HK-2 (cell line): Measurements from ENCODE around the gene IL18BP.

Source experiments
- DNase-seq: peaks from one replicate; pipeline ENCODE4 v3.0.0-alpha.2; 2018; ENCODE audit not compliant: unreplicated experiment

IL18BP gene

DNA sequence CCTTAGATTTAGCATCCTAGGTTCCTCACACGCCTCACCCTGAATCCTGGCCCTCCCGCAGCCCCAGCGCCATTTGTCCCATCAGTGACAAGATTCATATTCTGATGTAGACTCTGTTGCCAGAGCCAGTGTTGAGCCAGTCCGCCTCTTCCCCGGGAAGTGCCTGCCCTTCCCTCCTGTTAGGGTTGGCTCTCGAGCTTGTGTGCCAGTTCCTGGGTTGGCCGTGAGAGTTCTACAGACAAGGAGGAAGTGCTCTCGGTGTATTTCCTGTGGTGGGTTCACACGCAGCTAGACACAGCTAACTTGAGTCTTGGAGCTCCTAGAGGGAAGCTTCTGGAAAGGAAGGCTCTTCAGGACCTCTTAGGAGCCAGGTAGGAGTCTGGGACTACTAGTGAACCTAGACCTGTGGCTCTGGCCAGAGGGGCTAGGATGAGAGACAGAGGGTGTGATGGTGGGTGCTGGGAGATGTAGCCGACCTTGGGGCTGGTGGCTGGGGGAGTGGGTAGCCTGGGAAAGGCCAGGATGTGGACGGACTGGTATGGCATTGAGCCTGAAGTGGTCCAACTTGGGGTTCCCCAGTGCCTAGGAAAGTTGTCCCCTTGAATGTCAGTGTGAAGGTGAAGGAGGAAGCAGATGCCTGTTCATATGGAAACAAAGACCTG, at the start of gene IL18BP:
IL18BP (plus strand) TSS at position 261 of the 662 bp plus-strand sequence. CDS start 1,076 bp downstream, outside the sequence.
- no peak for DNase-seq

DNA sequence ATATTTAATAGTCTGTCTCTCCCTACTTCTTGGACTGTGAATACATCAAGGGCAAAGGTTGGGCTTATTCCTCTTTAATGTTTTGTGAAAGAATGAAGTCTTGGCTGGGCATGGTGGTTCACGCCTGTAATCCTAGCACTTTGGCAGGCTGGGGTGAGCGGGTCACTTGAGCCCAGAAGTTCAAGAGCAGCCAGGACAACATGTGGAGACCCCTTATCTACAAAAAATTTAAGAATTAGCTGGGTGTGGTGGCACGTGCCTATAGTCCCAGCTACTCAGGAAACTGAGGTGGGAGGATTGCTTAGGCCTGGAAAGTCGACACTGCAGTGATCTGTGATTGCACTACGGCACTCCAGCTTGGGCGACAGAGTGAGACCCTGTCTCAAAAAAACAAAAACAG, 49.7 kb upstream of the IL18BP start:
- DNase-seq: no peak

DNA sequence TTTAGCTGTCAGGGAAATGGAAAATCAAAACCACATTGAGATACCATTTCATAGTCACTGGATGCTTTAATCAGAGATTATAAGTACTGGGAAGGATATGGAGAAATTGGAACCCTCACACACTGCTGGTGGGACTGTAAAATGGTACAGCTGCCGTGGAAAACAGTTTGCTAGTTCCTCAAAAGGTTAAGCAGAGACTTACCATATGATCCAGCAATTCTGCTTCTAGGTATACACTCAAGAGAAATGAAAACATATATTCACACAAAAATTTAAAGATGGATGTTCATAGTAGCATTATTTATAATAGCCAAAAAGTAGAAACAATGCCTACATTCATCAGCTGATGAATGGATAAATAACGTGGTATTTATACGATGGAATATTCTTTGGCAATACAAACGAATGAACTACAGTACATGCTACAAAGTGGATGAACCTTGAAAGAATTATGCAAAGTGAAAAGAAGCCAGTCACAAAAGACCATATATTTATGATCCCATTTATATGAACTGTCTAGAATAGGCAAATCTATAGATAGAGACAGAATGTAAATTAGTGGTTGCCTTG, 46.9 kb upstream of the IL18BP start:
- no peak for DNase-seq

DNA sequence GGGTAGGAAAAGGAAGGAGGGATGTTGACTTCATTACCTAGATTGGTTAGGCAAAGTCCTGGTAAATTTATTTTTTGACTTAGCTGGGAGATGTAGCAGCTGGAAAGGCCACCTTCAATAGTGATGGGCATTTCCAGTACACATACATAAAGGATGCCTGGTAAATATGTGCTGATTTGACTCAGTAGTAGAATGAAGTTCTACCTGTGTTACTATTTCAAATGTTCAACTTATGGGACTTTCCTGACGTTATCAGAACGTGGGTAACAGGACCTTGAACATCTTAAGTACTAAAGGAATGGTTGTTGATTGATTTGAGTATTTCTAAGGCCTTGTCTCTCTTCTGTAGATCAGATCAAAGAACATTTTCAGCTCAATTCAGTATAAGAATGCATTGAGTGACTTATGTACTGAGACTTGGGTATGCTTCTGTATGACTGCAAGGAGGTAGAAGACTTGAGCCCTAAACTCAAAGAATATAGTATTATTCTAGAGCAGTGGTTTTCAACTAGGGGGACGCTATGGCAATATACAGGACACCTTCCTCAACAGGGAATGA, 42.7 kb upstream of the IL18BP start:
- no peak for DNase-seq

DNA sequence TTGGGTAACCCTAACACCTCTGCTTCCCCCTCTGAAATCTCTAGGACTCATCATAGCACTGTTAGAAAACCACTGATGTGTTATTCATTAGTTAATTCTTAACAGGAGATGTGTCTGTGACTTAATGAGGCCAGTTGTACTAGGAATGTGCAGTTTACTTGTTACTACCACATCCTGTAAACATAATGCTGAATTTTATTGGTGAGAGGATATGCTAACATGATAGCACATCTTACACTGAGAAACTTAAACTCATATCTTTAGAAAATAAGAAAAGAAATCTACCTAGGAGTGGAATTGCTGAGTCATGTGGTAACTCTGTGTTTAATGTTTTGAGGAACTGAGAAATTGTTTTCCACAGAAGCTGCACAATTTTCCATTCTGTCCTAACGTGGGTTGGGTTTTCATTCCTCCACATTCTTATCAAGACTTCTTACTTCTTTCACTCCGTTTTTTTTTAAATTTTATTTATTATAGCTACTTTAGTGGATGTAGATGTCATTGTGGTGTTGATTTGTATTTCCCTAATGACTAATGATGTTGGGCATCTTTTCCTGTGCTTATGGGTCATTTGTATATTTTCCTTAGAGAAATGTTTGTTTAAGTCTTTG, 36.2 kb upstream of the IL18BP start:
- DNase-seq: no peak

DNA sequence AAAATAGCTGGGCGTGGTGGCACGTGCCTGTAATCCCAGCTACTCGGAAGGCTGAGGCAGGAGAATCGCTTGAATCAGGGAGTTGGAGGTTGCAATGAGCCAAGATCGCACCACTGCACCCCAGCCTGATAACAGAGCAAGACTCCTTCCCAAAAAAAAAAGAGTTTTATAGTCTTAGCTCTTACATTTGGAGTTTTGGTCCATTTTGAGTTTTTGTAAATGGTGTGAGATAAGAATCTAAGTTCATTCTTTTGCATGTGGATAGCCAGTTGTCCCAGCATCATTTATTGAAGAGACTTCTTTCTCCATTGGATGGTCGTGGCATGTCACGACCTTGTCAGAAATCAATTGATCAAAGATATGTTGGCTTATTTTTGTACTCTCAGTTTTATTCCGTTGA, 35.2 kb upstream of the IL18BP start:
- no peak for DNase-seq

DNA sequence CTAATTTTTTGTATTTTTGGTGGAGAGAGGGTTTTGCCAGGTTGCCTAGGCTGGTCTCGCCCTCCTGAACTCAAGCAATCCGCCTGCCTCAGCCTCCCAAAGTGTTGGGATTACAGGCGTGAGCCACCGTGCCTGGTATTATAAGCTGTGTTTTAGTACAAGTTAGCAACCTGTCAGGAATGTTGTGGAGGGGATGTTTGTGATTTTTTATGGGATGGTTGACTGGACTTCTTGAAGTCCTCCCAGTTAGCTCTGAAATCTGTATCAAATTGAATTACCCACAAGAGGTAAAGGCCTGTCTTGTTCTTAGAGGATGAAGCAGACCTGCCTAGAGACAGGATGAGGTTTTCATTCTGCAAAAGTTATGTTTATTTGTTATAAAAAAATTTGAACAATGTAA, 34.1 kb upstream of the IL18BP start:
- no peak for DNase-seq

DNA sequence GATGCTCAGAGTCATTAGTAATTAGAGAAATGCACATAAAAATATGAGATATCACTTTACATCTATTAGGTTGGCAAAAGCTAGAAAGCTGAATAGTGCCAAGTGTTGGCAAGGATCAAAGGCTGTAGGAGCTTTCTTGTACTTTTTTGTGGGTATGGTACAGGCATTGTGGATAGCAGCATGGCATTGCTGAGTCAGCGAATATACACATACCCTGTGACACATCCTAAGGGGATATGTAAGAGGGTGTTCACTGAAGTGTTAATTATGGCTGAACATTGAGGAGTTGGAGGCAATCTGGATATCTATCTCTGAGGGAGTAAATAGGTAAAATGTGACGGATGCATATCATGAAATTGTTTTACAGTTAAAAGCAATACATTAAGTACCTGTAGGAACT, 27.0 kb upstream of the IL18BP start:
- DNase-seq: no peak

DNA sequence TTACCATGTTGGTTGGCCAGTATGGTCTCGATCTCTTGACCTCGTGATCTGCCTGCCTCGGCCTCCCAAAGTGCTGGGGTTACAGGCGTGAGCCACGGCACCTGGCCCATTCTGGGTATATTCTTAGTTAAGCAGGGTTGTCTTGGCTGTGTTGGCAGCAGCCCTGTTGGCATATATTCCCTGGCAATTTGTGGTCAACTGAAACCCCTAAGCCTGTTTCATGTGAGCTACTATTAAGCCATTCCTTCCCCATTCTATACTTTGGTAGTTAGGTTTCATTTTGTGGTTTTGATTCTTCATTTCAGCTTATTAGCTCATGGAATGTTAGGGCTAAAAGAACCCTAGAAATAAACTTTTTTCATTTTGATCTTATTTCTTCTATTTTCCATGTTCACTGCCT, 22.2 kb upstream of the IL18BP start:
- DNase-seq: no peak

DNA sequence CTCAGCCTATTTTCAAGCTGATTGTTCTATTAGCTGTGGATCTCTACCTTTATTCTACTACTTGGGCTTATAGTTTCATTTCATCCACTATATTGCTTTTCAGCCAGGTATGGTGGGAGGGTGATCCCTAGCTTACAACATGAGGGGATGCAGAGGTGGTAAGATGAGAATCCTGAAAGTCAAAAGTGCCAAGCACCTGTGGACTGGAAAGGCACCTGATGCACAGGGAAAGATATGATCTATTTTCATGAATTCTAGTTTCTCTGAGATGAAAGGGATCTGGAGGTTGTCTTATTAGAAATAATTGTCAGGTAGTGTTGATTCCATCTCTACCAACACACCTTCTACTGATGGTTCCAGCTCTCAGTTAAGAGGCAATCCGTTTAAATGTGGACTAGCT, 21.6 kb upstream of the IL18BP start:
- DNase-seq: no peak

DNA sequence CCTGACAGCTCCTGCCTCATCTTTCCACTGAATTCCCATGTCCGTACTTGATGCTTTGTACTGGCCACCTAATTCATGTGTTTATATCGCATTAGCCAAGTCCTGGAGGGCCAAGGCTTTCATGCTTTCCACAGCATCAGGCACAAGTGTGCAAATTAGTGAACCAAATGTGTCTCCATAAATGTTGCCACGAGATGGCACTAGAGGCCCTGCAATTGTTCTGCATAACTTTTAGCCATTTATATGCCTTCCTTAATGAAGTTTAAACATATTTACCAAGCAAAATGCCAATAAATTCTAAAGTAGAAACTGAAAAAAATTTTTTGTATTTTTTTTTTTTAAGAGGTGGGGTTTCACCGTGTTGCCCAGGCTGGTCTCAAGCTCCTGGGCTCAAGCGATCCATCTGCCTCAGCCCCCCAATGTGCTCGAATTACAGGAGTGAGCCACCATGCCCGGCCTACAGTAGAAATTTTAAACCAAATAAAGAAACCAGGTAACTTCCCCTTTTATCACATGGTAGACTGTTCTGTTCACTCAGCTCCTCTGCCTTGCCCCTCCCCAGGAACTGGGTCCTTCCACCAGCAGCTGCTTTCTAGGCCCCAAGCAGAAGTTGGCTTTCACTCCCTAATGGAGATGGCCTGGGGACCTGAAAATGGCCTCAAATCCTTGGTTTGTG, 20.8 kb upstream of the IL18BP start:
- DNase-seq: no peak

DNA sequence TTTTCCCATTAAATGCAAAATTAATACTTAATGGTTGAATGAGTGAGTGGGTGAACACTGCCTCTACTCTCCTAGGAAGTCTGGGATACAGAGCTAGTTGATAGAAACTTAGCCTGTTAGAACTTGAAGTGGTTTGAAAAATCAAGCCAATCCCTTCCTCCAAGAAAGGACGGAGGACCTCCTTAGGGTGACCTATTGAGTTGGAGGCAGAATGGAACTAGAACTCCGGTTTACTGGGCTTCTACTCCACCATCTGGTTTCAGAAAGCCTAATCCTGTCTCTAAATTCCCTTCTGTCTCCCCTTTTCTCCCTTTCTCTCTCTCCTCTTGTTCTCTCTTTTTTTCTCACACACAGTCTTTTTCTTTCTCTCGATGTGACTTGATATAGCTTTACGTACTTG, 19.6 kb upstream of the IL18BP start:
- DNase-seq: no peak

DNA sequence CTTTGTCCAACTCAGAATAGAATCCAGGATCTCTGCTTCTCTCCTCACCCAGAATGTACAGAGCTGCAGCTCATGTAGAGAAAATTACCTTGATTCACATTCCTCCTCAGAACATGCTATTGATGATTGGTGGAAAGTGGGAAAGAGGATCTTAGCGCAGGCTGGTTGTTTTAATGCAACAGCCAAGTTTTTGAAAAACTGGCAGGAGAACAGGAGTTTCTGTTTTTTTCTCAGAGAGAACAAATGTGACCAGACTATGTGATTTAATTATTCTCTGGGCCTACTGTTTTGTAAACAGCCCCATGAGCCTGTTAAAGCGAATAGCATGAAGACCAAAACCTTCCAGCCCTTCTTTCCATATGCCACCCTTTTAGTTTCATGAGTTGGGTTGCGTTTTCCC, 19.1 kb upstream of the IL18BP start:
- no peak for DNase-seq

DNA sequence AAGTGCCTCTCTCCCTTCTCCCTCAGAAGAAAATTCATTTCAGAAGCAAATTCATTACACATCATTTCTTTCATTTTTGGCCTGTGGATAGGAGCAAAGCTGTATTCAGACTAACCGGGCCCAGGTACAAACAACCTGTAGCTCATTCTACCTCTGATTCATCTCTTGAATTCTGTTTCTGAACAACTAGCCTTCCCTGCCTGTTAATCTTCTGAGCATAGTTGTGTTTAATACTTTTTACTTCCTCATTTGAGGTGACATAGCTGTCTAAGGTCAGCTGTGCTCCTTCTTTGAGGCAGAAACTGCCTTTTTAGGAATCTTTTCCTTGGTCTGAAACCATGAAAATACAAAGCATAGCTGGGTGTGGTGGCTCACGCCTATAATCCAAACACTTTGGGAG, 12.6 kb upstream of the IL18BP start:
- no peak for DNase-seq

DNA sequence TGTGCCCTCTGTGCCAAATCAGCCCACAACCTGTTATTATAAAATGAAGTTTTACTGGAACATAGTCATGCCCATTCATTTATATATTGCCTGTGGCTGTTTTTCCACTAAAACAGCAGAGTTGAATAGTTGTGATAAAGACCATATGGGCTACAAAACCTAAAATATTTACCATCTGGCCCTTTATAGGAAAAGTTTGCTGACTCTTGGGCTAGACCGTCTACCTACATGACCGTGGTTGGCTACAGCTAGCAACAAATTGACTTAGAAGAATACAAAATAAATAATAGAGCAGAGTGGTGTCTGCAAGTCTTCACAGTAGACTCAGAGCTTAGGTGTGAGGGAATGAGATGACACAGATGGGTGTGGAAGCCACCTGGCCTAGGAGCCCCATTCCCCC, 11.2 kb upstream of the IL18BP start:
- no peak for DNase-seq

DNA sequence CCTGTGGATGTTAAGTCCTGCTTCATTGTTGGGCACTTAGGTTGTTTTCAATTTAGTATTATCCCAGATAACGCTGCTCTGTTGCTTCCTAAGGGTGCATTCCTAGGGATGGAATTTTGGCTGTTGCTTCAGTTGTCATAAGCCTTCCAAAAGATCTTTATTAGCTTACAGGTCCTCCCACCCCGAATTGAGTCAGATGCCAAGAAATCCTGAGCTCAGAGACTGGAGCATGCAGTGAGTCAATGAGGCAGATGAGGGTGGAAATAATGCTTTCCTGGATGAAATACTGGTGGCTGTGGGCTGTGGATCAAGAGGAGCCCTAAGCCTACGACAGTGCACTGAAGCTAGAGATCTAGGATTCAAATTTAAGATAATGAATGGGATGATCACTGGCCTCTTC, 10.7 kb upstream of the IL18BP start:
- DNase-seq: no peak

DNA sequence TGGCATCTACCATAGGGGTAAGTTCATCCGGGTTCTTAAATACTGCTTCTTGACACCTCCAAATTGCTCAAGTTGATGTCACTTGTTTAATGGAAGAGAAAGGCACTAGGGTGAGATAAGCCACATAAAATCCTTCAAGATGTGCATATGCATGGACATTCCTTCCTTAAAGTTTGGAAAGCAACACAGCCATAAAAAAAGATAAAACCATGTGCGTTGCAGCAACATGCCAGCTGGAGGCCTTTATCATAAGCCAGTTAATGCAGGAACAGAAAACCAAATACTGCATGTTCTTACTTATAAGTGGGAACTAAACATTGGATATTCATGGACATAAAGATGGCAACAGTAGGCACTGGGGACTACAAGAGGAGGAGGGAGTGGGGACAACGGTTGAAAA, 8.0 kb upstream of the IL18BP start:
- no peak for DNase-seq

DNA sequence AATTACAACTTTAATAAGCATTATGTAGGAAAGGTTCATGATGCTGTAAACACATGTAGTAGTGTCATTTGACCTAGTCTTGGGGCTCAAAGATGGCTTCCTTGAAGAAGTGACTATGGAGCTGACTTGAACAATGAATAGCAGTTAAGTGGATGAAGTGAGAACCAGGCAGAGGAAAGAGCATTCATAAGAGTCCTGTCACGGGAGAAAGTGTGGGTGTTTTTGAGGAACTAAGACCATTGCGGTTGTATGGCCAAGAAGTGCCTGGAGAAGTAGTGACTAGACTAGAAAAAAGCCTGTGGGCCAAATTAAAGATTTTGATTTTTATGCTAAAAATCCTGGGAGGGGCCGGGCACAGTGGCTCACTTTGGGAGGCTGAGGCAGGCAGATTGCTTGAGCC, 7.2 kb upstream of the IL18BP start:
- DNase-seq: no peak

DNA sequence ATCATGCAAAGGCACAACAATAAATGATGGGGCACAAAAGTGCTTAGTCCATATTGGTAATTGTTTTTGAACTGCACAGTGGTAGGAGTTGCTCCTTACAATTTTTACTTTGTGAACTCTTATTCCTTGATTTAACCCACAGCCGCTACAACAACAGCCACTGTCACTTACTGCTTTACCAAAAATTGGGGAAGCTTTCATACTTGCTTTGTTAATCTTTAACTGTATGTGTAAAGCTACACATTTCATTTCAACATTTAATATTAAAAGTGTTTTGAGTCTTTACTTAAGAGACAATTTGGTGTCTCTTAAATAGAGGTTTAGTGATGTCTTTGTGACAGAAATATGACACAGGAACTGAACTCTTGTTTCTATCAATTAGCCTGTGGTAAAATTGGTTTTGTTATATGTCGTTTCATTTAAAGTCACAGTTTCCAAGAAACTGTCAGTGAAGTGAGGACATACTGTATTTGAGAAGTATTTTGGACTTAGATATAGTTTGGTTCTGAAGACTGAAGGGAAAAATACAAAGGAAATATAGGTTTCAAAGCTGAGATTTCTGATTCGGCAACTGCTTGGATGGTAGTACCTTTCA, 6.5 kb upstream of the IL18BP start:
- DNase-seq: no peak

DNA sequence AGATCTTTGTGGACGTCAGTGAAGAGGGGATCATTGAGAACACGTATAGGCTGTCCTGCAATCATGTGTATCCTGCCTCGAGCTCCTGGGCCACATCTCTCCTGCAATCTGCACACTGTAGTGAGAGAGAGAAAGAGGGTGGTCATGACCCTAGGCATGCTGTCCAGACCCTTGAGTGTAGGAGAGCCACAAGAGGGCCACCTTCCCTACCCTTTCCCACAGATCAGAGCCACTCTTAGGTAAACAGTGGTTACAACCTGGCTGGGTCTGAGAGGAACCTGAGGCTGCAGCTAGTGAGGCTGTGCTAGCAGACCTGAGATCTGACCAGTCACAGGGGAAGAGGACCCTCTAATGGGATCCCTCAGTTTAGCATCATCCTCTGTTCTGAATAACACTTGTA, 3.9 kb upstream of the IL18BP start:
- no peak for DNase-seq

DNA sequence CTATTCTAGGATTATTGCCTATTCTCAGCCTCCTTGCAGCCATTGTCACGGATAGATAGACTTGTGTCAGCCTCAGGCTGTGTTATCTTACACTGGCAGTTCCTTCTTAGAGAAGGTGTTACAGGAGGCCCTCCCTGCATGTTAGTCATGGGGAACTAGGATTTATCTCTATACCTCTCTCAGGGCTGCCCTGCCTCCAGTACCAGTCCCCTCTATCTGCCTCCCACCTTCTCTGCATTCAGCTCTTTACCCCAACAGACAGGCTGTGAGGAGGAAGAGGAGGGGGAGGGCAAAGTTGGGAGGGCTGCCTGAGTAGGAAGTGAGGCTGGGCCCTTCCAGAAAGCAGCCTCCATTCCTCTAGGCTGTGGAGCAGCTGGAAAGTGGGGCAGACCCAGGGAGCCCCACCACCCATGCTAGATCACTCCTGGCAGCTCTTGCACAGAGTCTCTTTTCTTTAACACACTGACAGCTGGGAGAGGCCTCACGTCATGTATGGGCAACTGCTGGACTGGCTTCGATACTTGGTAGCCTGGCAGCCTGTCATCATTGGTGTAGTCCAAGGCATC, 2.9 kb upstream of the IL18BP start:
- no peak for DNase-seq

DNA sequence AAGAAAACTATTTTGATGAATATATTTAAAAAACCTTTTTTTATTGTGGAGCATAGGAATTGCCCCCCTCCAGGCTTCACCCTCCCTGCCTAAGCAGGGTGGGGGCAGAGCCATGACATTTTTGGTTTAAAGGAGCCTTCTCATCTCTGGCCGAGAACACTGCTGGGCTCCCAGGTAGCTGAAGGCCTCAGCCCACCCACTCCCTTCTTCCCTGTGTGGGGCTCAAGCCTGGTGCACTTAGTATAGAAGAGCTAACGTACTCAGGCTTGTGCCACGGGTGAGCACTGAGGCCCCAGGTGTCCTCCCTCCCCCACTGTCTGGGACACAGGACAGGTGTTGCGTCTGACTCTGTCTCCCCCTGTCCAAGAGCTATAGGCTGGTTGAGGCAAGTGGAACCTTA, 2.2 kb upstream of the IL18BP start:
- DNase-seq: no peak
